ENCODE measurements around the gene TXNRD2.
"Not testable (repeated sequence)": the region's sequence is repeated elsewhere in the genome, so short reads cannot be mapped to it uniquely, and the experiment has no call there.

Gene TXNRD2

DNA sequence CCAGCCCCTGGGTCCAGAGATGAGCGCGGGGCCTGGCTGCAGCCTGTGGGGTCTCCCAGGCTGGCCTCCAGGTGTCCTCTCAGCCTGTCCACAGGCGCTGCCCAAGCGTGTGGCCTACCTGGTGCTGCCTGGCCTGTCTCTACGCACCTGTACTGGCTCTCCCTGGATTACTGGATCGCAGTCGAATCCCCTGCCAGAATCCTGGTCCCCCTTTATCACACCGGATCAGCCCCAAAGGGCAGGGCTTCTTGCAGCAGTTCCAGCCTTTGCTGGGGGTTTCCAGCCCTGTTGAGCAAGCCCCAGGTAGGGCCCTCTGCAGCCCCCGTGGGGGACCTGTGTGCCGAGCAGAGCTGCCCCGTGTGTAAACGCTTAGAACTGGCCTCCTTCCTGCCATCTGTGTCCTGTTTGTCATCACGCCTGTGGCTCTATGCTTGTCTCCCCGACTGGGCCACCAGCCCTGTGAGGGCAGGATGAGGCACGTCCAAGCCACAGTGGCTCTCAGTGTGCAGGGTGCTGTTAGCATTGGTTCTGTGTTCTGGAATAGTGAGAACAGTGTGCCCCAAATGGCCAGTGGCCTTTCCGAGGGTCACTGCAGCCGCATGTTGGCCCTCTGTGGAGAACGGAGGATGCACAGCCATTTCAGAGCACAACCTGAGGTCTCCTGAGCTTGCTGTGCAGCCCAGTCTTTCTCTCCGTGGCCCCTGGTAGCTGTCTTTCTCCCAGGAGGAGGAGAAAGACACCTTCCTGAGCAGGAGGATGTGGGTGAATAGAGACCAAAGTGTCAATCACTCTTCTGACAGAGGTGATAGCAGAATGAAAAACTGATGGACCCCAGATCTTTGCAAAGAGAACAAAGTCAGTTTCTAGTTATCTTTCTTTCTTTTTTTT lies 13.9 kb upstream of the TXNRD2 start:
- in situ Hi-C loops (cut with HindIII; ENCODE audit: low sequenced_read_pairs) = loop anchor here (10.0 kb wide), 1 partner anchor 69 kb away; the partner anchor contains the start of gene TANGO2

DNA sequence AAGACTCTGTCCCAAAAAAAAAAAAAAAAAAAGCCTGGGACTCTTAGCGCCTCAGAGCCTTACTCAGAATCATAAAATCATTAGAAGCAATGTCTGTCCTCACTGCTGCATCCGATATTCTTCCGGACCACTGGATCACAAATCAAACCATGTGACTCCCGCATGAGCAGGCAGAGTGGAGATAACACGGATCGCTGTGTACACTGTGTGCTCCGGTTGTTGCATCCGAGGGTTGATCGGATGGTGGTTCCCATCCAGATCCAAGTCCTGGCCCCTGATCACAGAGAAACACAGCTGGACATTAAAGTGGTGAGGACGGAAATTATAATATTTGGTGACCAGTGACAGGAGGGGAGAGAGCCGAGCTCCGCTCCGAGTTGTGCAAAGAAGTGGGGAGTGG lies 9.7 kb upstream of the TXNRD2 start:
- in situ Hi-C loops (cut with HindIII; ENCODE audit: low sequenced_read_pairs) = loop anchor here (10.0 kb wide), 1 partner anchor 73 kb away; the partner anchor contains the start of gene TANGO2

DNA sequence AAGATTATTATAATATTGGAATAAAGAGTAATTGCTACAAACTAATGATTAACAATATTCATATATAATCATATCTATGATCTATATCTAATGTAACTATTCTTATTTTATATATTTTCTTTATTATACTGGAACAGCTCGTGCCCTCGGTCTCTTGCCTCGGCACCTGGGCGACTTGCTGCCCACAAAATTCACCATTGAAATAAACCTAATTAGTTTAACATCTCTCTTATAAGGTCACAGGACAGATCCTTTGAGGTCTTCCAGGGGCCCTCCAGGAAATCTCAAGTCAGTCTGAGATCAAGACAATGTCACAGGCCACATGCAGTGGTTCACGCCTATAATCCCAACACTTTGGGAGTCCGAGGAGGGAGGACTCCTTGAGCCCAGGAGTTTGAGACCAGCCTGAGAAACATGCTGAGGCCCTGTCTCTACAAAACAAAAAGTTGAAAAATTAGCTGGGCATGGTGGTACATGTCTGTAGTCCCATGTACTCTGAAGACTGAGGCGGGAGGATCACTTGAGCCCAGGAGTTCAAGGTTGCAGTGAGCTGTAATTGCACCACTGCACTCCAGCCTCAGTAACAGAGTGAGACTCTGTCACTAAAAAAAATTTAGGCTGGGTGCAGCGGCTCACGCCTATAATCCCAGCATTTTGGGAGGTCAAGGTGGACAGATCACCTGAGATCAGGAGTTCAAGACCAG lies 6.6 kb upstream of the TXNRD2 start:
- in situ Hi-C loops (cut with HindIII; ENCODE audit: low sequenced_read_pairs) = no loop called here

DNA sequence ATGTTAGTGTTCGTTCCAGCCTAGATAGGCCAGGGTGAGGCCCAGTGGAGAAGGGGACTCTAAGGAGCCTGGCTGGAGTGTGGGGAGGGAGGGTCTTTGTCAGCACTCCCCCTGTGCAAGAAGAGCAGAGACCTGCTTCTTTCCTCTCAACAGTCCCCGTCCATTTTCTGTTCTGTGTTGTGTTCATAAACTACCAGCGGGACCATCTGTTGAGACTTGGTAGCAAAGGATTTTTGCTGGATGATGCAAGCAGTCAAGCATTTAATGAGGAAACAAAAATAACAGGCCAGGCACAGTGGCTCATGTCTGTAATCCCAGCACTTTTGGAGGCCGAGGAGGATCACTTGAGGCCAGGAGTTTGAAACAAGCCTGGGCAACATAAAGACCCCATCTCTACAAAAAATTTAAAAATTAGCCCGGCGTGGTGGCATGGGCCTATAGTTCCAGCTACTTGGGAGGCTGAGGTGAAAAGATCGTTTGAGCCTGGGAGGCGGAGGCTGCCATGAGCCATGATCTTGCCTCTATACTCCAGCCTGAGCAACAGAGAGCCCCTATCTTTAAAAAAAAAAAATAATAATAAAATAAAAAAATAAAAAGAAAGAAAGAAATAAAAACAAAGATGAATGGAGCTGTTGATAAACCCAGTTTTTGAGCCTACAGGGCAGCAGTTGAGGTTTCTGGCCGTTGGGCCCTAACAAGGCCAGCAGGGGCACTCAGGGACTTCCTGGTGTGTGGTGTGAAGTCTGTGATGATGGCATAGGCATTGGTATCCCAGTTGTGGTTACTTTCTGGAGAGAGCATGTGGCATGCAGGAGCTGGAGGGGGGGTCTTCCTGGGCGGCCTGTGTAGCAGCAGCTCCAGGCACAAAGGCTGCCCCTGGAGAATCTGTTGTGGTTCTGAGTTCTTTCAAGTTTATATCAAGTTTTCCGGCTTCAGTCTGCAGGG lies 1.7 kb upstream of the TXNRD2 start:
- in situ Hi-C loops (cut with HindIII; ENCODE audit: low sequenced_read_pairs) = no loop called here

DNA sequence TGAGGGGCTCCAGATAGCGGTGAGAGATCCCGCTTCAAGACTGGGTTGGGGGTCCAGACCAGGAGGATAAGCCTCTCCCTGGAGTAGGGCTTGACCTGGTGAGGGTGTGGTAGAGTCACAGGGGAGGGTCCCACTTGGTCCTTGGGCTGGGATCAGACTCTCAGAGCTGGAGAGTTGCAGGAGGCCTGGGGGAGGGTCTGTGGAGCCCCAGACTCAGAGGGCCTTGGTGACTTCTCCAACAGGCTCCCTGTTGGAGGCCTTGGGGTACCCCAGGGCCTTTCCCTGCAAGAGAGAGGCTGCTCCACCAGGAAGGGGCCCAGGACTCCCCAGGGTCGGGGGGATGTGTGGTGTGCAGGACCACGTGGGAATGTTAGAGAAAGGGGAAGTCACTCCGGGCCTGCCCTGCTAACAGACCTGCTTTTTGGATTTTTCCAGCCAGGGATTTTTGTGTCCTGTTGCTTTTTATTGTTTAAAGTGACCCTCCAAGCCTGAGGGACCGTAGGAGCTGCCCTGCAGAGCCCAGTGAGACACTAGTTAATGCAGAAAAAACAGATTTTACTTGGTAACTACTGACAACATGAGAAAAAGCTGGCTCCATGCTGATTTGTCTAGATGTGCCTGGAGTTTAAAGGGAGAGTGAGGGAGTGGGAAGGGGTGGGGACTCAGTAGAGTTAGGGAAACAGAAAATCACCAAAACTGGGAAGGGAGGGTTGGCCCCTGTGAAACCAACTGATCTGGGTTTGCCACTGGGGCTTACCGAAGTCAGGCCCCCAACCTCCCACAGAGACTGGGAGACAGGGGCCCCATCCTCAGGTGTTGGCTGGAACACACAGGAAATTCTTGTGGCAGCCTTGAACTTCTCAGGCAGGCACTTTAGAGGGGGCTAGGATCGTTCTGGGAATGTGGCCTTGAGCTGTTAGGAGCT lies 801 bp upstream of the TXNRD2 start:
- in situ Hi-C loops (cut with HindIII; ENCODE audit: low sequenced_read_pairs) = no loop called here

DNA sequence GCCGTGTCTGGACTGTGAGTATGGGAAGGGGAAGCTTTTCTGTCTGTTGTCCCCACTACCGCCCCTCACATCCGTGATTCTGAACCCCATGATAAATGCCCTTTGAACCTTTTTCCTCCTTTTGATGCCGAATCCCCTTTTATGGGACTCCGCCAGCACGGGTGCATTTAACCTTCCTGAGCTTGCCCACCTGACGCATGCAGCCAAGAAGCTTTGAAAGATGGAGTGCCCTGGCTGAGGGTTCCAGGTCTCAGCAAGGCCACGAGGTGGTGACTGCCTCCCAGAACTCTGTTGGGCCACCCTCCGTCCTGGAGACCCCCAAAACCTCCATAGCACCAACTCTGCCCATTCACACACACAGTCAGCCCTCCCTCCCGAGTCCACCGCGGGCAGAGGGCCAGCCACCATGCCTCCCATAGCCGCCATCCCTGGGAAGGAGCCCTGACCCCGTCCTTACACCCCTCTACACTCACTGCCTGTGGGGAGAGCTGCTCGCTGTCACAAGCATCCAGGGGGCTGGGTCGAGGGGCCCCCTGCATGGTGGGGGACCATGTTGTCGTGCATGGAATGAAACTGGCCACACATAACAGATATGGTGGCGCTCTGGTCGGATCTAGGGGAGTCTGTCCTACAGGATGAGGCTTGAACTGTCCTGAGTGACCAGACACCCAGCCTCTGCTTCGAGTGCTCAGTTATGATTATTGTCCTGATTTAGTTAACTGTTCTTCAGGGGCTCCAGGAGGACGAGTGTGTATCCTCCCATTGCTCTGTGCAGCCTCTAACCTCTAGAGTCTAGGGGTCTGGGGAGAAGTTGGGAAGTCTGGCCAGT lies 868 bp downstream of the TXNRD2 start:
- in situ Hi-C loops (cut with HindIII; ENCODE audit: low sequenced_read_pairs) = no loop called here

DNA sequence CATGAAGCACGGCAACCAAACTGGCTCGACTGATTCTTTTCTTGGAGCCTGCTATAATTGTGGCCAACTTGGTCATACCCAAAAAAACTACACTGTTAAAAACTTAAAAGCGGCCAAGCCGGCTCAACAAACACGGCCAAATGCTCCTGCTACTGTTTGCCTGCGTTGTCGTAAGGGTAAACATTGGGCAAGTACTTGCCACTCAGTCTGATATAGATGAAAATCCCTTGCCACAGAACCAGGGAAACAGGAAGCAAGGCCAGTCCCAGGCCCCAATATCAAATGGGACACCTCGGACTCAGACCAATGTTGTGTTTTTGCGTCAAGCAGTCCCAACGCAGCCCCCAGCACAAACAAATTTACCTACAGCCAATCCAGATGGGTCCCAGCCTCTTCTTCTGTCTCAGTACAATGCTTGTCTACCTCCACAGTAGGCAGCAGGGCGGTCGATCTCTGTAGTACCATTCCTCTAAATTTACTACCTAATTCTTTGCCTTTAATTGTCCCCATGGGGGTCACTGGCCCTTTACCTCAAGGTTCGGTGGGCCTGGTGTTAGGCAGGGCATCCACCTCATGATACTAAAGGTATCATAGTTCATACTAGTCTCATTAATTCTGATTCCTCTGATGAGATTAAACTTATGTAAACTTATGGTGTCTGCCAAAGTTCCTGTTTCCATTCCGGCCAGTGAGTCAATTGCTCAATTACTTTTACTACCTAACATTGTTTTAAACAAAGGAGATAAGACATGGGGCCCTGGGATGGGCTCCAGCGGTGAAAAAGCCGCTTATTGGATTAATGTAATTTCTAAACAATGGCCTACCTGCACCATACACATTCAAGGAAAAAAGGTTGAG lies 3.8 kb downstream of the TXNRD2 start:
- in situ Hi-C loops (cut with HindIII; ENCODE audit: low sequenced_read_pairs) = no loop called here

DNA sequence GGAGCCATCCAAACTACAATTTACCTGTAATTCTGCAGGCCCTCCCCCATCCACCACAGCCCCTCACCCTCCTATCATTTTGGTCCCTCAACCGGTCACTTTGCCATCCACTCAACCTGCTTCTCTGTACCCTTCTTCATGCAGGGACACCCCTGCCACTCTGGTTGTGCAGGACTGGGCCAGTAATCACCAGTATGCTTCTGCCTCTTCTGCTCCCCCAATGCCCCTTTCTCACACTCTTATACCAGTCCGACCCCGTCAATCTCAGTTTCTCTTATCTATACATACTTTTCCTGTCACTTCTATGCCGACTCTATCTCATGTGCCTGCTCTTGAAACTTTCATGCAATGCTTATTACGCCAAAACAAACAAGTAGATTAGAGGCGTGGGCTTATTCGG lies 5.1 kb downstream of the TXNRD2 start:
- in situ Hi-C loops (cut with HindIII; ENCODE audit: low sequenced_read_pairs) = no loop called here

DNA sequence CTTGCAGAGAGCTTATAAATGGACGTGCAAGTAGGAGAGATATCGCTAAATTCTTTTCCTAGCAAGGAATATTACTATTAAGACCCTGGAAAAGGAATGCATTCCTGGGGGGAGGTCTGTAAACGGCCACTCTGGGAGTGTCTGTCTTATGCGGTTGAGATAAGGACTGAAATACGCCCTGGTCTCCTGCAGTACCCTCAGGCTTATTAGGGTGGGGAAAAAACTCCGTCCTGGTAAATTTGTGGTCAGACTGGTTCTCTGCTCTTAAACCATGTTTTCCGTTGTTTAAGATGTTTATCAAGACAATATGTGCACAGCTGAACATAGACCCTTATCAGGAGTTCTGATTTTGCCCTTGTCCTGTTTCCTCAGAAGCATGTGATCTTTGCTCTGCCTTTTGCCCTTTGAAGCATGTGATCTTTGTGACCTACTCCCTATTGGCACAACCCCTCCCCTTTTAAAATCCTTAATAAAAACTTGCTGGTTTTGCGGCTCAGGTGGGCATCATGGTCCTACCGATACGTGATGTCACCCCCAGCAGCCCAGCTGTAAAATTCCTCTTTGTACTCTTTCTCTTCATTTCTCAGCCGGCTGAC lies 6.4 kb downstream of the TXNRD2 start:
- in situ Hi-C loops (cut with HindIII; ENCODE audit: low sequenced_read_pairs) = not testable (repeated sequence)

DNA sequence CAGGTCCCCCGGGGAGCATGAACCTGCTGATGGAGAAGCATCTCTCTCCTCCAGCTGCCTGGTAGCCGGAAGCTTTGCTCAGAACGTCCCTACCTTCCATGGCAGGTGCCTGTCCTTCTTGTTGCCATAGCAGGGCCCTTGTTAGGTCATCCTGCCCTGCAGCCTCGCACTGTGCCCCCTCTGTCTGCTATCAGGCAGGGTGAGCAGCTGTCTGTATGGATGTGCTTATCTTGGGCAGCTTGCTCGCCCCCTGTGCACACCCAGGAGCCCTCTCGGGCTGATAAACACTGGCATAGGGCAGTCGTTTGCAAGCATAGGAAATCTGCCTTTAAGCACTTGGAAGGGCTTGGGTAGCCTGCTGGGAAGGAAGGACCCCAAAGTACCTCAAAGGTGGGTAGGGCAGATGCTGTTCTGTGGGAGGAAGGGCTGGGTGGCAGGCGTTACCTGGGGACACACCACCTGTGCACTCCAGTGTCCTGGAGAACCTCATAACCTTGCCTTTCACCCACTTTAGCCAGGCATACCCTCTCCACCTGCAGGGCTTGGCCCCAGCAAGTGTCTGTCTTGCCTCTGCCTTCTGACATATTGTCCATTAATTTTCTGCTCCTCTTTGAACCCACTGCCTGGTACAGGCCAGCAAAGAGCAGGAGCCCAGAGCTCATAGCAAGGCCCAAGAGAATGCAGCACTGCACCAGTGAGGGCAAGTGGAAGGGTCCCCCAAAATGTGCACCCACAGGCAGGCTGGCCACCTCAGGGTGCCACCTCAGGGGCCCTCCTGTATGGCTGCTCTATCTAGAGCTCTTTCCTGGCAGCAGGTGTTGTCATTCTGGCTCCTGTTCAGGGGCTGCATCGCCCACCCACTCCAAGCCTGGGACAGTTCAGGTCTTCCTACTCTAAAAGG lies 8.0 kb downstream of the TXNRD2 start:
- in situ Hi-C loops (cut with HindIII; ENCODE audit: low sequenced_read_pairs) = loop anchor here (5.0 kb wide), 1 partner anchor 176 kb away; no protein-coding TSS in a partner anchor

DNA sequence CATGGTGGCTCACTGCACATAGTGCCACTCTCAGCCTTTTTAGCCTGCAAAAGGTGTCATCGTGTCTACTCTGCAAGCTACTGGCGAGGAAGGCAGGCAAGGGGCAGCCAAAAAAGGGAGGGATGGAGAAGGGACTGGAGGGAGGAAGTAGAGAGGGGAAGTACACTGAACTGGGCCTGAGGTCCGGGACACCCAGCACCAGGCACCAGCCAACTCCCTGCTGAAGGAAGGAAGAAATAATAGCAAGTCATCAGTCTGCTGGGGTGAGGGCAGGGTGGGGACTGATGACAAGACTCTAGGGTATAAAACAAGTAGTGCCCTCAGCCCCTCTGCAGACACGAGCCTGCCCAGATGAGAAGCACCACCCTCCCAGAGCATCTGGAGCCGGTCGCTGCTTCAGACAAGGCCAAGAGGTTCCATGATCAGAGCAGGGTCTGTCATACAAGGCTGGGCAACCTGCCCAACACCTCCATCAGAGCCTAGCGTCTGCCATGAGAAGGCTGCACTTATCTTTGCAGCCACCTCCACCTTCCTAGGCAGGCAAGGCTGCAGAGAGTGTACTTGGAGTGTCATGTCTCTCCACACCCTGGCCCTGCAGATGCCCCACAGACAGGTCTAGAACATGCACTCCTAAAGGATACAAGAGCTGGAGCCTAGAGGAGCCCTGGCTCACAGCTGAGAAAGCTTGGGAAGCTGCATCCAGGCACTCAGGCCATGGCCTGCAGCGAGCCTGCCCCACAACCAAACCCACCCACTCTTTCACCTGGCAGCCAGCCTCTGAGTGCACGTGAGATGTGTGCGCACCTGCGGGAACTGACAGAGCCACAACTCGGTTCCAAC lies 9.0 kb downstream of the TXNRD2 start:
- in situ Hi-C loops (cut with HindIII; ENCODE audit: low sequenced_read_pairs) = loop anchor here (5.0 kb wide), 1 partner anchor 175 kb away; no protein-coding TSS in a partner anchor

DNA sequence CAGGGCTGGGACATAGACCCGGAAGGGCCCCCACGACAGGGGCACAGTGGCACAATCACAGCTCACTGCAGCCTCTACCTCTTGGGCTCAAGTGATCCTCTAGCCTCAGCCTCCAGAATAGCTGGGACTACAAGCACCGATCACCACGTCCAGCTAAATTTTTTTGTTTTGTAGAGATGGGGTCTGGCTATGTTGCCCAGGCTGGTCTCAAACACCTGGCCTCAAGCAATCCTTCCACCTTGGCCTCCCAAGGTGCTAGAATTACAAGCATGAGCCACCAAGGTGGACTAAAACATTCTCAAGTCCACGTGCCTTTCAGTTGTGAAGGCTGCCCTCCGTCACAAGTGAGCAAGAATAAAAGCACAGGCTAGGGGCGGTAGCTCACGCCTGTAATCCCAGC lies 10.1 kb downstream of the TXNRD2 start:
- in situ Hi-C loops (cut with HindIII; ENCODE audit: low sequenced_read_pairs) = loop anchor here (5.0 kb wide), 1 partner anchor 174 kb away; no protein-coding TSS in a partner anchor

DNA sequence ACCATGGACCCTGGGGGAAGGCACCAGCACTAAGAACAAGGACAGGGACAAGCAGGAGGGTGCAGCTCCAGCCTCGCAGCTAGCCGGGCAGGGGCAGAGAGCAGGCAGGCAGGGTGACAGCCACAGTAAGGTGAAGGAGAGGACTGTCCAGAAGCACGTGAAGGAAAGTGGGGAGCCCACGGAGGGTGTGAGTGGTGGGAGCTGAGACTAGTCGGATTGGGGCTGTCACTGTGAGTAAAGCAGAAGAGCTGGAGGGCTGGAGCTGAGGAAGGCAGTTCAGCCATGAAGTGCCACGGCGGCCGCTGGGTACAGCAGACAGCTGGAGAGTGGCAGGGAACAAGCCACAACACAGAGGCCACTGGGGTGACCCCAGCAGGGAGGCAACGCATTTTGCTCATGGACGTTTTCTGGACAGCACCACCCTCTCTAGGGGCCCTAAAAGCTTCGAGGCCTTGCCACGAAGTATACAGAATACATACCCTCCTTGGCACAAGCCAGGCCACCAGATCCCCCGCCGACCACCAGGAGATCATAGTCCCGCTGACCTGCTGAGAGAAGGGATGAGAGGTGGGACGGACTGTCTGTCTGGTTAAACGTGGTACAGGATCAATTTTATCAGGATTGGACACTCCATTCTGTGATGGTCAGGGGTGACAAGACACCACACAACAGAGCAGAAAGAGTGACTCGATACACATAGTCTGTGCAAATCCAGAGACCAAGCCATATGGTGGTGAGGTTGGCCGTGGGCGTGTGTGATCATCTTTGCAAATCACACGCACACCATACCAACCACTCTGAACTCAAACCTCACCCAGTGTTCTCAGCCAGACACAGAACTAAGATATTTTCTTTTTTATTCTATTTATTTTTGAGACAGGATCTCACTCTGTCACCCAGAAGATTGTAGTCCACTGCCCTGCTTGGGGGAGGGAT lies 10.8 kb downstream of the TXNRD2 start:
- in situ Hi-C loops (cut with HindIII; ENCODE audit: low sequenced_read_pairs) = loop anchor here (5.0 kb wide), 1 partner anchor 174 kb away; no protein-coding TSS in a partner anchor

Measured in DLD1 (cell line).